GM12873 (cell line): ENCODE results near the gene ADIPOR2.

Experiments
- TF ChIP-seq, protein P1 (sequence below): IDR thresholded peaks from 2 replicates; pipeline ENCODE4 v1.5.1; 2012; ENCODE audit warnings: low read depth, mild to moderate bottlenecking, moderate library complexity, low read length, control low read depth; ENCODE audit not compliant: insufficient read depth; ENCODE audit errors: missing control alignments

The ADIPOR2 gene

DNA sequence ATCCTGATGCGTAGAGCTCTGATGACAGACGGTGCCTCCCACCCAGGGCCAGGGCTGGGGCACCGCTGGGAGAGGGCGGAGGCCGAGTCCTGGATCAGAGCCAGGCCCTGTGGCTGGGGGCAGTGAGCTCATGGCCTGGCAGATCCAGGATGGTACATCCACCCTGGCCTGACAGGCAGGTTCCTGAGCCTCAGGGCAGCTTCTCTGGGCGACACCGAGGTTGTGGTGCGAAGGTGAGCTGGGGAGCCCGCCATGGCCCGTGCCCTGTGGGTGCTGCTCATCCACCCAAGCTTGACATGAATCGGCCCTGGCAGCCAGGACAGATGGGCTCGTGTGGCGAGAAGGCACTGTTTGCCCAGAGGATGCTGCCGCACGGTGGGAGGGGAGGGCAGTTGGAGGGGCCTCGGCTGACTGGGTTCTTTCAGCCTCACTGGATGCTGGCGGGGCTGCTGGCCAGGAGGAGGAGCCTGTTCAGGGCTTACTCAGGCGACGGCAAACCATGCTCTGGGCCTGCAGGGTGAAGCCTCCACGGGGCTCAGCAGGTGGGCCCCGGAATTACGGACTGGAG is 146.1 kb downstream of the ADIPOR2 start:
- TF ChIP-seq, protein P1, sequence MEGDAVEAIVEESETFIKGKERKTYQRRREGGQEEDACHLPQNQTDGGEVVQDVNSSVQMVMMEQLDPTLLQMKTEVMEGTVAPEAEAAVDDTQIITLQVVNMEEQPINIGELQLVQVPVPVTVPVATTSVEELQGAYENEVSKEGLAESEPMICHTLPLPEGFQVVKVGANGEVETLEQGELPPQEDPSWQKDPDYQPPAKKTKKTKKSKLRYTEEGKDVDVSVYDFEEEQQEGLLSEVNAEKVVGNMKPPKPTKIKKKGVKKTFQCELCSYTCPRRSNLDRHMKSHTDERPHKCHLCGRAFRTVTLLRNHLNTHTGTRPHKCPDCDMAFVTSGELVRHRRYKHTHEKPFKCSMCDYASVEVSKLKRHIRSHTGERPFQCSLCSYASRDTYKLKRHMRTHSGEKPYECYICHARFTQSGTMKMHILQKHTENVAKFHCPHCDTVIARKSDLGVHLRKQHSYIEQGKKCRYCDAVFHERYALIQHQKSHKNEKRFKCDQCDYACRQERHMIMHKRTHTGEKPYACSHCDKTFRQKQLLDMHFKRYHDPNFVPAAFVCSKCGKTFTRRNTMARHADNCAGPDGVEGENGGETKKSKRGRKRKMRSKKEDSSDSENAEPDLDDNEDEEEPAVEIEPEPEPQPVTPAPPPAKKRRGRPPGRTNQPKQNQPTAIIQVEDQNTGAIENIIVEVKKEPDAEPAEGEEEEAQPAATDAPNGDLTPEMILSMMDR: no peak

DNA sequence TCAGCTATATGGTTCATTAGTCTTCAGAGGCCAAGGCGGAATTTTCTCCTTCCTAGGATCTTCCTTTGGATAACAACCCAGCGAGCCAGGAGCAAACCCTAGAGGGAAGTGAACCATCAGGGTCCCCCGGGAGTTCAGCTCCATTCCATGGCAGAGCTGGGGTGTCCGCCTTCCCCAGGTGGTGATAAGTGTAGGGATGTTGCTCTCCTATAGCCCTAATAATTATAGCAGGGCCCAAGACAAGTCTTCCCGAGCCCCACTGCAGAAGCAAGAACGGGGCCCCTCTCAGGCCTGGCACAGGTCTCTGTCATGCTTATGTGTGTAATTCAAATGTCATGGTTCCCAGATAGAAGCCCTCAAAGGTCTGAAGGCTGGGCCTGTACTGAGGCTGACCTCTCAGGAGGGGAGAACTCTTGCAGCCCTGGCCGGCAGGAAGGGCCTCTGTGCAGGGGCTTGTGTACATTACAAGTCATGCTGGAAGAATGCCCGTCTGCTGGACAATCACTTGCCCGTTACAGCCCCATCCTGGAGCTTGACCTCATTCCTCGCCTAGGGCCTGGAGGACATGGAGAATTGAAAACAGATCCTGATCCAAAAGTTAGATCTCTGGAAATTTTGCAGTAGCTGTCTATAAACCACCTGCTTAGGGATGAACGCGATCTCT is 146.8 kb downstream of the ADIPOR2 start:
- TF ChIP-seq, protein P1: no peak
